Upper lobe of right lung (tissue), 1 donor: Measurements from ENCODE around the gene C22orf15. TPM values are rescaled to one million over a fixed set of nuclear protein-coding genes. Genes with fewer than 3 reads are reported as not detected.

ENCODE experiments used
- ATAC-seq: fragments of 200-7000 bp; cut with Tn5 transposase; one replicate; pipeline ENCODE4 v1.9.1; 2020; ENCODE audit warnings: mild to moderate bottlenecking, moderate library complexity
- DNase-seq: peaks from one replicate; pipeline ENCODE4 v3.0.0-alpha.2; 2020
- H3K27ac ChIP-seq: fragments of 200-600 bp; one replicate; pipeline ENCODE4 v1.8.0; 2022
- H3K27me3 ChIP-seq: fragments of 200-600 bp; one replicate; pipeline ENCODE4 v1.8.0; 2022; ENCODE audit warnings: mild to moderate bottlenecking
- H3K36me3 ChIP-seq: fragments of 200-600 bp; one replicate; pipeline ENCODE4 v1.8.0; 2022
- H3K4me1 ChIP-seq: fragments of 200-600 bp; one replicate; pipeline ENCODE4 v1.8.0; 2022
- H3K4me3 ChIP-seq: fragments of 200-600 bp; one replicate; pipeline ENCODE4 v1.8.0; 2022; ENCODE audit warnings: mild to moderate bottlenecking
- H3K9me3 ChIP-seq: fragments of 200-600 bp; one replicate; pipeline ENCODE4 v1.8.0; 2022
- CTCF ChIP-seq: fragments of 200-600 bp; IDR thresholded peaks from one replicate; pipeline ENCODE4 v1.8.0; 2022; ENCODE audit warnings: antibody characterized with exemption
- intact Hi-C: fragments of 100-400 bp; cut with DNase I; formaldehyde crosslinking; loops from one replicate; pipeline ENCODE4 v1.11.0; 2022
- total RNA-seq: library from RNA; stranded (reverse); fragmentation: NEBNext Ultra II Directional; extraction: Animal tissue kit (Norgen Biotek cat#: 25700); gene quantifications from one replicate; pipeline ENCODE4 v1.2.1, GENCODE V29; 2021
- donor health status: DM: no; HTN: yes; CAD: no; lungs with severe emphysema.

Gene C22orf15
- total RNA-seq, 1 donor from 2014 or later: not detected

- Histone ChIP-seq H3K4me1 (no peaks in the 10 kb centered on the region), H3K36me3 (peaks cover 77% of the 10 kb centered on the region), H3K27me3 (no peaks in the 10 kb centered on the region), H3K9me3 (no peaks in the 10 kb centered on the region), H3K27ac (no peak overlapping the region), H3K4me3 (no peak overlapping the region)
- no peak for DNase-seq
- intact Hi-C loops: no loop called here
- no peak for ATAC-seq
- TF ChIP-seq CTCF: no peak
These were observed 42.0 kb downstream of the C22orf15 start for GRCh38 chr22:23804781-23805291.

- TF ChIP-seq CTCF: no peak
- no peak for ATAC-seq
- Histone ChIP-seq H3K4me1 (no peaks in the 10 kb centered on the region), H3K36me3 (peaks cover 76% of the 10 kb centered on the region), H3K27ac (no peak overlapping the region), H3K27me3 (no peaks in the 10 kb centered on the region), H3K9me3 (no peaks in the 10 kb centered on the region), H3K4me3 (no peak overlapping the region)
- no peak for DNase-seq
- intact Hi-C loops: no loop called here
These were observed 44.0 kb downstream of the C22orf15 start for GRCh38 chr22:23806837-23807236.

DNA sequence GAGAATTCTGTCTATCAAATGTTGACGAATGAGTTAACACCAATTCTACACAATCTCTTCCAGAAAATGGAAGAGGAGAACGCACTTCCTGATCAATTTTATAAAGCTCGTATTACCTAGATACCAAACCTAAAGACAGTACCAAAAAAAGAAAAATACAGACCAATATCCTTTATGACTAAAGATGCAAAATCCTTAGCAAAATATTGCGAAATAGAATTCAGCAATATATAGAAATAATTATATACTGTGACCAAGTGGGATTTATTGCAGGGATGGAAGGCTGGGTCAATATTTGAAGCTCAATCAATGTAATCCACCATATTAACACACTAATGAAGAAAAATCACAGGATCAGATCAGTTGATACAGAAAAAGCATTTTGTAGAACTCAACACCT lies 49.6 kb downstream of the C22orf15 start:
- TF ChIP-seq CTCF: no peak
- ATAC-seq (no peak), DNase-seq (no peak)
- Histone ChIP-seq H3K27me3 (no peaks in the 10 kb centered on the region), H3K9me3 (no peaks in the 10 kb centered on the region), H3K36me3 (peaks cover 56% of the 10 kb centered on the region), H3K27ac (no peak overlapping the region), H3K4me1 (no peaks in the 10 kb centered on the region), H3K4me3 (no peak overlapping the region)
- intact Hi-C loops: no loop called here

Other genes with a start within 250 kb of the C22orf15 start
- gene IGLL1, start 182.7 kb upstream of the C22orf15 start, total RNA-seq: not detected
- gene DRICH1, start 130.7 kb upstream of the C22orf15 start, total RNA-seq: 0.96 TPM
- gene RGL4, start 72.0 kb upstream of the C22orf15 start, total RNA-seq: 1.2 TPM
- 6.1 TPM for gene ZNF70, start 11.9 kb upstream of the C22orf15 start, total RNA-seq
- gene VPREB3, start 8.6 kb upstream of the C22orf15 start, total RNA-seq: not detected
- gene CHCHD10, start 5.0 kb downstream of the C22orf15 start, total RNA-seq: 102 TPM
- gene MMP11, start 9.9 kb downstream of the C22orf15 start, total RNA-seq: 1.9 TPM
- gene SMARCB1, start 24.0 kb downstream of the C22orf15 start, total RNA-seq: 59.6 TPM
- gene DERL3, start 76.0 kb downstream of the C22orf15 start, total RNA-seq: 3.8 TPM
- 13.2 TPM for gene SLC2A11, start 94.9 kb downstream of the C22orf15 start, total RNA-seq
- gene MIF, start 131.4 kb downstream of the C22orf15 start, total RNA-seq: 236 TPM
- gene GSTT2B, start 198.2 kb downstream of the C22orf15 start, total RNA-seq: 9.8 TPM
- 2.5 TPM for gene DDTL, start 203.9 kb downstream of the C22orf15 start, total RNA-seq
- gene DDT, start 211.5 kb downstream of the C22orf15 start, total RNA-seq: 88.7 TPM
- gene GSTT2, start 217.1 kb downstream of the C22orf15 start, total RNA-seq: 1.1 TPM
- not detected for gene GSTT4, start 242.5 kb downstream of the C22orf15 start, total RNA-seq
- gene CABIN1, start 248.3 kb downstream of the C22orf15 start, total RNA-seq: 92.0 TPM